ENCODE measurements around the gene STYXL1.
A peak's percentile ranks its signal among the peaks of the same experiment; 100 is the strongest.
"Not testable (repeated sequence)": the region's sequence is repeated elsewhere in the genome, so short reads cannot be mapped to it uniquely, and the experiment has no call there.

Gene STYXL1

DNA sequence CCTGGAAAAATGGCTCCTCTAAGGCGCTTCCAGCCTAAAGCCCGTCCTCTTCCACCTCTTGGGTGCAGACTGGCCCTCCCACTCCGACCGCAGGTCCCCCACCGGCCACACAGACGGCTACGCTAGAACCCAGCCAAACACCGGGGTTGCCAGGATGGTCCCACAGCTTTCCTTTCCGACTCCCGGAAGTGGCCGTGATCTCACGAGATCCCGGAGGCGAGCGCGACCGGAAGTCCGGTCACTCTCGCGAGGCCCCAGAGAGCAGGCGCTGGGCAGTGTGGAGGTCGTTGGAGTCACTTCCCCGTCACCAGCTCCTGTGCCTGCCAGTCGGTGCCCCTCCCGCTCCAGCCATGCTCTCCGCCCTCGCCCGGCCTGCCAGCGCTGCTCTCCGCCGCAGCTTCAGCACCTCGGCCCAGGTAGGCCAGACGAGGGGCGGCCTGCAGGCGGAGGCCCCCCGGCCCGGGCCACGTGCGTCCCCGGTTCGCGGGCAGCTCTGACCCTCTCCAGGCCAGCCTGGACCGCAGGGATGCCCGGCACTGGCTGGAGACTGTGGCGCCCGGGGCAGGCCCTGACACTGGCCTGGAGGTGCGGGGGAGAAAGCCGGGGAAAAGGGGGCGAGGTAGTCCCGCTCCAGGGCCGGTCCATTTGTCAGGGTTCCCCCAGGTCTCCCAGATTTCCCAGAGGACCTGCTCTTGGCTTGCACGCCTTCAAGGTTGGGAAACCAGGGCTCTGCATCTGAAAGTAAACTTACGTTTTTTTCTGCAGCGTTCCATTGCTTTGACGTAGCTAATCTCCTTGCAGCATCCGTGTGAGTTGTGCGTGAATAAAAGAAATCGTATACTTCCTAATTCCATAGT lies at the start of gene STYXL1, which contains the start of gene MDH2:
Gene STYXL1 (minus strand): TSS at position 190 of the 857 bp plus-strand sequence. CDS start 17,477 bp downstream, outside the sequence.
Gene MDH2 (plus strand): TSS at position 296 of the 857 bp plus-strand sequence. CDS start 55 bp downstream, at position 351.
- peak; percentile 45 for DNase-seq

- no peak for DNase-seq
These were observed 48.1 kb upstream of the STYXL1 start for GRCh38 chr7:76095908-76096307.

- not testable (repeated sequence) for DNase-seq
These were observed 46.5 kb upstream of the STYXL1 start for GRCh38 chr7:76094326-76094725.

DNA sequence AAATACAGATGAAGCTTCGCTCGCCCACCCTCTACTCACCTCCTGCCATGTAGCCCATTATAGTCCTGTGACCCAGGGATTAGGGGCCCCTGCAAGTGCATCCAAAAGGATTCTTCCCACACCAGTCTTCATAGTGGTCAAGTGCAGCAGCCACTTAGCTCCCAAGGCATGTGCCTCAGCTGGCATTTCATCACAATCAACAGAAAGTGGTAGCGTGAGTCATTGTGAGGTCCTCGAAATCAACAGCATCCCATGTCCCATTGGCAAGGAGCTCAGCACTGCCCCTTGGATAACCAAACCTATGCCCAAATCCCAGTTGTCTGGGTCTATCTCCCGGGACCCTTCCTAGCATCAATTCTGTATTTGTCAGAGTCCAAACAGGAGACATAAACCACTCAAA lies 45.7 kb upstream of the STYXL1 start:
- DNase-seq, result not testable (repeated sequence)

- no peak for DNase-seq
These were observed 43.7 kb upstream of the STYXL1 start for GRCh38 chr7:76091506-76091905.

- DNase-seq, result no peak
These were observed 42.2 kb upstream of the STYXL1 start for GRCh38 chr7:76089865-76090475.

GRCh38 chr7:76087362-76087791 lies 39.6 kb upstream of the STYXL1 start:
- DNase-seq, result not testable (repeated sequence)

DNA sequence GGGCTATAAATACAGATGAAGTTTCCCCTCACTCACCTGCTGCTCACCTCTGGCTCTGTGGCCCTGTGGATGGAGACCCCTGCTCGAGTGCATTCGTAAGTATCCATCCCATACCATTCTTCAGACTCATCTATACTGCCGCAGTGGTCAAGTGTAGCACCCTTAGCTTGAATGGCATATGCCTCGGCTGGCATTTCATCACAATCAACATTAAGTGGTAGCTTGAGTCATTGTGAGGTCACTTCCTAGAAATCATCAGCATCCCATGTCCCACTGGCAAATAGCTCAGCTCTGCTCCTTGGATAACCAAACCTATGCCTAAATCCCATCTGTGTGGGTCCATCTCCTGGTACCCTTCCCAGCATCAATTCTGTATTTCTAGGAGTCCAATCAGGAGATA lies 38.3 kb upstream of the STYXL1 start:
- no peak for DNase-seq

GRCh38 chr7:76084115-76084514 lies 36.3 kb upstream of the STYXL1 start:
- not testable (repeated sequence) for DNase-seq

- DNase-seq, result no peak
These were observed 32.4 kb upstream of the STYXL1 start for GRCh38 chr7:76080204-76080603.

DNA sequence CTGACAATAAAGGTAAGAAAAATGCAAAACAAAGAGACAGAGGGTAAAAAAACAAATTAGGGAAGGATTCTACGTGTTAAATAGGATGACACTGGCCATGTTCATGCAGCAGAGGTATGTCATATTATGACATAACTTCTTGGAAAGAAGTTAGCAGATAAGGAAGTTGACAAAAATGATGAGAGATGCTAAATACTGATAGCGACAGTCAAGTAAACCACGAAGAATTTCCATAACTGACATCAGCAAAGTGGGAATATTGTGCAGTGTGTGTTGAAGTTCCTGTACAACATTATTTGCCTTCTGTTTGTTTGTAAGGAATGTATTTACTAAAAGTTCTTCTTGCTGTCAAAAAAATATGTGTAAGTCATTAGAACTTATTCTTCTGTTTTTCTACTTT lies 29.6 kb upstream of the STYXL1 start:
- no peak for DNase-seq

- DNase-seq, result no peak
These were observed 29.2 kb upstream of the STYXL1 start for GRCh38 chr7:76076995-76077394.

- DNase-seq, result no peak
These were observed 27.2 kb upstream of the STYXL1 start for GRCh38 chr7:76074972-76075370.

- no peak for DNase-seq
These were observed 26.6 kb upstream of the STYXL1 start for GRCh38 chr7:76074306-76074971.

DNA sequence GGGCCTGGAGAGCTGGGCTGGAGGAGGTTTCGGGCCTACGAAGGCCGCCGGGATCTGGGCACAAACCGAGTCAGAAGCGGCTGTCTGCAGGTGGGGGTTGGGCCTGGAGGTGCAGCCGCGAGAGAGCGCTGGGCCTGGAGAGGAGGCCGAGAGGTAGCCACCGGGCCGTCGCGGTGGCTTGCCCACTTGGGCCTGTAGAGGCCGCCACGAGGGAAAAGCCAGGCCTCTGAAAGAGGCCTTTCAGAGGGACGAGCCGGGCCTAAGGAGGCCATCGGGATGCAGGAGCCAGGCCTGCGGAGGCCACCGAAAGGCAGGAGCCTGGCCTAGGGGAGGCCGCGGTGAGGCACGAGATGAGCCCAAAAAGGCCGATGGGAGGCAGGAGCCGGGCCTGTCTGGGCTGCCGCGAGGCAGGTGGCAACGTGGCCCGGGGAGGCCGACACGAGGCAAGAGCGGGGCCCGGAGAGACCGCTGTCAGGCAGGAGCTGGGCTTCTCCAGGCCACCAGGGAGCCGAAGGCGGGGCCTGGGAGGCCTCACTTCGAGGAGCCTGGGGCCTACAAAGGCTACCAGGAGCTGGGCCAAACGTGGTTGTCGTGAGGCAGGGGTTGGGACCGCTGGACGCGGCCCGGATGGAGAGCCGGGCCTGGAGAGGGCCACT lies 25.7 kb upstream of the STYXL1 start:
- DNase-seq, result no peak

DNA sequence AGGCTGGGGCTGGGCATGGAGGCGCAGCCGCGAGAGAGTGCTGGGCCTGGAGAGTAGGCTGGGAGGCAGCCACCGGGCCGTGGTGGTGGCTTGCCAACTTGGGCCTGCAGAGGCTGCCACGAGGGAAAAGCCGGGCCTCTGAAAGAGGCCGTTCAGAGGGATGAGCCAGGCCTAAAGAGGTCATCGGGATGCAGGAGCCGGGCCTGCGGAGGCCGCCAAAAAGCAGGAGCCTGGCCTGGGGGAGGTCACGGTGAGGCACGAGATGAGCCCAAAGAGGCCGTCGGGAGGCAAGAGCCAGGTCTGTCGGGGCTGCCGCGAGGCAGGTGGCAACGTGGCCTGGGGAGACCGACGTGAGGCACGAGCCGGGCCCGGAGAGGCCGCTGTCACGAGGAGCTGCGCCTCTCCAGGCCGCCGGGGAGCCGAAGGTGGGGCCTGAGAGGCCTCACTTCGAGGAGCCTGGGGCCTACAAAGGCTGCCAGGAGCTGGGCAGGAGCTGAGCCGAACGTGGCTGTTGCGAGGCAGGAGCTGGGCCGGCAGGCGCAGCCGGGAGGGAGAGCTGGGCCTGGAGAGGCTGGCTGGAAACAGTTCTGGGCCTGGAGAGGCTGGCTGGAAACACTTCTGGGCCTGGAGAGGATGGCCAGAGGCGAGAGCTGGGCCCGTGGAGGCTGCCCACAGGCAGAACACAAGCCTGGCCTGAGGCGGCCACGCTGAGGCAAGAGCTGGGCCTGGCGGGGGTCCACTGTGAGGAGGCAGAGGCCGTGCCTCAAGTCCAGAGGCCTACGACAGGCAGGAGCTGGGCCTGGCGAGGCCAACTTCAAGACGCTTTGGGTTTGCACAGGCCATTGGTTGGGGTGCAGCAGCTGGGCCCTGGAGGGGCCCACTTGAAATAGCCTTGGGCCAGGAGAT lies 24.7 kb upstream of the STYXL1 start:
- DNase-seq, result no peak

GRCh38 chr7:76071316-76072242 lies 23.8 kb upstream of the STYXL1 start:
- no peak for DNase-seq

GRCh38 chr7:76069238-76069638 lies 21.4 kb upstream of the STYXL1 start:
- no peak for DNase-seq

DNA sequence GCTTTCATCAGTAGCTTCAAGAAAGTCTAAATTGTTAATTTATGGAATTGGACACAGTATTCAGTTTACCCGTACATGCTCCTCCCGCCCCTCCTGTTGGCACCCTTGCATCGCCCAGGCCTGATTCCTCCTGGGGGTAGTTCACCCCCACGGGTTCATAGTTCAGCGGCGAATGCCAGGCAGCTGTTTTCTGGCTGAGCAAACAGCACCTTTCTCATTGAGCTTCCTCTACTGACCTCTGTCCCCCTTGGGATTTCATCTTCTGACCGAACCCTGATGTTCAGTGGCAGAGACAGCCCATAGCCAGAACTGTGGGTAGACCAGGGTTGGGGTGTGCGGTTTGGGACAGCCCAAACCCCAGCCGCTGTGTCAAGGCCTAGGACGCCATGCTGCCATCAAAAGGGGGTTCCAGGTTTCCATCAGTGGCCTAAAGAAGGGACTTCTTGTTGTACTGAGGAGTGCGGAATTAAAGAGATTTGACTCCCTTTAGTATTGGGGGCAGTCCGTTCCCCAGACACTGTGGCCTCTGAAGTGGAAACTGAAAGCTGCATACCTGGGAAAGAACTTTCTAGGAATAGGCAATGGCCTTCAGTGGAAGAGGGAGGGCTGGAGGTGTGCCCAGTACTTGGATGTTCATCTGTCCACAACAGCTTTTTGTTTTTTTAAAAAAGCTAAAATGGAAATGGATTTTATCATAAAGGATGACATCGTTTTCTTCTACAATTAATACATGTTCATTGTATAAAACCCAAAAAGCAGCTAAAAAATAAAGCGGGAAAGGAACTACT lies 19.1 kb upstream of the STYXL1 start:
- no peak for DNase-seq

Data from NCI-H1436 treated with DMSO at 0.1 percent for 48 hours (cell line).